Measurements from ENCODE around the gene SPOCK1. TPM values are rescaled to one million over a fixed set of nuclear protein-coding genes. Genes with fewer than 3 reads are reported as not detected.

Gene SPOCK1
- total RNA-seq, 1 donor from 2014 or later = 81.2 TPM

DNA sequence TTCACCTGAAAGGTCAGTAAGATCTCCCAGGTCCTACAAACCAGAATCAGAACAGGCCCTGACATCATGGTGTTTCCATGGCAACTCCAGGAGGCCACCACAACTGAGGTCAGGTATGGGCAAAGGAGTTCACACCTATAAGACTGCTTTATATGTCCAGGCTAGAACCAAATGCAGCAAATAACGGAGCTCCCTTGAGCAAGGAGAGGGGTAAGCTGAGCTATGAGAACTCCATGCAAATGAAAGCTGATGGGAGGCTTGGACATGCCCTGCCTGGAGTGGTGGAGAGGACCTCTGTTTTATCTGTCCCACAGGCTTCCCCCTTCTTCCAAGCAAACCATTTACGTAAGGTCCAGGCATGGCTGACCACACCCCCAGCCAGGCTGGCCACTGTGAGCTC, 207.7 kb downstream of the SPOCK1 start:
- H3K4me3 ChIP-seq = no peak overlapping the region

DNA sequence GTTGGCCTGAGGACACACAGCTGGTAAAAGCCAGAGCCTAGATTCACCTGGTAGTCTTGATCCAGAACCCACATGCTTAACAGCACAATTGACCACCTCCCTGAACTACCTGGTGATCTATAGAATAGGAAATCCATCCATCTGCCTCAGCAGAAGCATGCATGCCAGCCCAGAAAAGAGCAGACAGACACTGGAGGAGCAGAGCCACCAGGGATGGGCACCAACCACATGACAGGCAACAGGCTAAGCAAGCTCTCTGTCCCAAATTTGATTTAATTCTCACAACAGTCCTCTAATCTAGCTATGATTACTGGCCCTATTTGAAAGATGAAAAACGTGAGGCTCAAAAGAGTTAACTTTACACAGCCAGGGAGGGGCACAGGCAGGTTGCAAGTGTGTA, 208.1 kb downstream of the SPOCK1 start:
- TF ChIP-seq, protein P1, sequence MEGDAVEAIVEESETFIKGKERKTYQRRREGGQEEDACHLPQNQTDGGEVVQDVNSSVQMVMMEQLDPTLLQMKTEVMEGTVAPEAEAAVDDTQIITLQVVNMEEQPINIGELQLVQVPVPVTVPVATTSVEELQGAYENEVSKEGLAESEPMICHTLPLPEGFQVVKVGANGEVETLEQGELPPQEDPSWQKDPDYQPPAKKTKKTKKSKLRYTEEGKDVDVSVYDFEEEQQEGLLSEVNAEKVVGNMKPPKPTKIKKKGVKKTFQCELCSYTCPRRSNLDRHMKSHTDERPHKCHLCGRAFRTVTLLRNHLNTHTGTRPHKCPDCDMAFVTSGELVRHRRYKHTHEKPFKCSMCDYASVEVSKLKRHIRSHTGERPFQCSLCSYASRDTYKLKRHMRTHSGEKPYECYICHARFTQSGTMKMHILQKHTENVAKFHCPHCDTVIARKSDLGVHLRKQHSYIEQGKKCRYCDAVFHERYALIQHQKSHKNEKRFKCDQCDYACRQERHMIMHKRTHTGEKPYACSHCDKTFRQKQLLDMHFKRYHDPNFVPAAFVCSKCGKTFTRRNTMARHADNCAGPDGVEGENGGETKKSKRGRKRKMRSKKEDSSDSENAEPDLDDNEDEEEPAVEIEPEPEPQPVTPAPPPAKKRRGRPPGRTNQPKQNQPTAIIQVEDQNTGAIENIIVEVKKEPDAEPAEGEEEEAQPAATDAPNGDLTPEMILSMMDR (IDR thresholded peaks at IDR 0.05) = no peak
- no peaks in the 10 kb centered on the region for H3K36me3 ChIP-seq
- H3K4me1 ChIP-seq = no peaks in the 10 kb centered on the region

More for the DNA sequence above, 207.7 kb downstream of the SPOCK1 start:
- Histone ChIP-seq H3K9me3 (no peaks in the 10 kb centered on the region), H3K4me1 (no peaks in the 10 kb centered on the region), H3K27me3 (no peaks in the 10 kb centered on the region), H3K27ac (no peak overlapping the region), H3K36me3 (no peaks in the 10 kb centered on the region)
- TF ChIP-seq, protein P1 (IDR thresholded peaks at IDR 0.05) = no peak
- DNase-seq (ENCODE audit: low spot score in 2 of 2) = no peak
- intact Hi-C loops (cut with DNase I) = no loop called here

DNA sequence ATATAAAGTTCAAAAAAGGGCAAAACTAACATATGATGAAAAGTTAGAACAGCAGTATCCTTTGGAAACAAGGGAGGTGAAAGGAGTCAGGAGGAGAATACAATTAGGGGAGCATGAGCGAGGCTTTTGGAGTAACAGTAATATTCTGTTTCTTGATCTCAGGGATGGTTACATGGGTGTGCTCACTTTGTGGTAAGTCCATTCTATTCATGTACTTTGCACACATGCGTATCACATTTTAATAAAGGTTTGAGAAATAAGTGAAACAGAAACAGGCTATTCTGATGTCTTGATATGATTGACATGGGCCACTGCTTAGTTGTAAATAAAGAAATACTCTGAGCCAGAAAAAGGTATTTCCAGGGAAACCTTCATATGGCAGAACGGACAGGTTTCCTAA, 208.8 kb downstream of the SPOCK1 start:
- Histone ChIP-seq H3K27ac (no peak overlapping the region), H3K9me3 (no peaks in the 10 kb centered on the region), H3K4me3 (no peak overlapping the region), H3K27me3 (no peaks in the 10 kb centered on the region), H3K4me1 (no peaks in the 10 kb centered on the region), H3K36me3 (no peaks in the 10 kb centered on the region)
- no peak for DNase-seq (ENCODE audit: low spot score in 2 of 2)
- intact Hi-C loops (cut with DNase I) = no loop called here
- TF ChIP-seq, protein P1 (IDR thresholded peaks at IDR 0.05) = no peak

More for the DNA sequence above, 208.1 kb downstream of the SPOCK1 start:
- no peak overlapping the region for H3K27ac ChIP-seq
- no peak overlapping the region for H3K4me3 ChIP-seq
- no peak for DNase-seq (ENCODE audit: low spot score in 2 of 2)
- no peaks in the 10 kb centered on the region for H3K9me3 ChIP-seq
- H3K27me3 ChIP-seq = no peaks in the 10 kb centered on the region
- intact Hi-C loops (cut with DNase I) = no loop called here

DNA sequence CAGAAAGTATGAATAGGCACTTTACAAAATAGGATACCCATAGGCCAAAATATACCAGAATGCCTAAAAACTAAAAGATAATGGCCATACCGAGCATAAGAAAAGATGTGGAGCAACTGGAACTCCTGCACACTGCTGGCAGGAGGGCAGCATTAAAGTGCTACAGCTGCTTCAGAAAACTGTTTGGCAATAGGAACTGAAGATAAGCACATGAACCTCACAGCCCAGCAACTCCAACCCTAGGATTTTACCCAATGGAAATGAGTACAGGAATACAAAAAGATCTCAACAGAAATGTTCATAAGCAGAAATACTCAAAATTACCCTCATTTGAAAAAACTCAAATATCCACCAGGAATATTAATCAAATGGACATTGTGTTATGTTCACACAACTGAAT, 209.3 kb downstream of the SPOCK1 start:
- no peak for DNase-seq (ENCODE audit: low spot score in 2 of 2)
- H3K36me3 ChIP-seq = no peaks in the 10 kb centered on the region
- H3K9me3 ChIP-seq = no peaks in the 10 kb centered on the region
- H3K27me3 ChIP-seq = no peaks in the 10 kb centered on the region
- no peak overlapping the region for H3K27ac ChIP-seq
- TF ChIP-seq, protein P1 (IDR thresholded peaks at IDR 0.05) = no peak
- intact Hi-C loops (cut with DNase I) = no loop called here
- H3K4me3 ChIP-seq = no peak overlapping the region
- no peaks in the 10 kb centered on the region for H3K4me1 ChIP-seq

DNA sequence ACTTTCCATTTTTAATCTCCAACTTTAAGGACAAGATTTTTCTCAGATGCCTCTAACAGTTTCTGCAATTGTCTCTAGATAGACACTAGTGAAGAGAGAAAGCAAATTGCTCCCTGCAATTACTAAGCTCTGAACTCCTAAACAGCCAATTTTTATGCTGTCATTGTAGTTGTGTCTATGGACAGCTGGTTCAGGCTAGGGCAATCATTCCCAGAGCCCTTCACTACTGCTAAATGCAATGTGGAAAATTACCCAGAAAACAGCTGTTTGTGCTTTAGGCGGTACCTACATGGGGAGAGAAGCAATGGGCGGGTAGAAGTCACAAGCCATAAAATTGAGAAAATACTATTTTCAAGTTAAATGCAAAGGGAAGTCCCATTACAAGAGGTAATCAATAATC, 211.6 kb downstream of the SPOCK1 start:
- H3K4me1 ChIP-seq = no peaks in the 10 kb centered on the region
- H3K27me3 ChIP-seq = no peaks in the 10 kb centered on the region
- H3K9me3 ChIP-seq = no peaks in the 10 kb centered on the region
- intact Hi-C loops (cut with DNase I) = no loop called here
- DNase-seq (ENCODE audit: low spot score in 2 of 2) = no peak
- no peaks in the 10 kb centered on the region for H3K36me3 ChIP-seq
- H3K4me3 ChIP-seq = no peak overlapping the region
- TF ChIP-seq, protein P1 (IDR thresholded peaks at IDR 0.05) = no peak
- no peak overlapping the region for H3K27ac ChIP-seq

DNA sequence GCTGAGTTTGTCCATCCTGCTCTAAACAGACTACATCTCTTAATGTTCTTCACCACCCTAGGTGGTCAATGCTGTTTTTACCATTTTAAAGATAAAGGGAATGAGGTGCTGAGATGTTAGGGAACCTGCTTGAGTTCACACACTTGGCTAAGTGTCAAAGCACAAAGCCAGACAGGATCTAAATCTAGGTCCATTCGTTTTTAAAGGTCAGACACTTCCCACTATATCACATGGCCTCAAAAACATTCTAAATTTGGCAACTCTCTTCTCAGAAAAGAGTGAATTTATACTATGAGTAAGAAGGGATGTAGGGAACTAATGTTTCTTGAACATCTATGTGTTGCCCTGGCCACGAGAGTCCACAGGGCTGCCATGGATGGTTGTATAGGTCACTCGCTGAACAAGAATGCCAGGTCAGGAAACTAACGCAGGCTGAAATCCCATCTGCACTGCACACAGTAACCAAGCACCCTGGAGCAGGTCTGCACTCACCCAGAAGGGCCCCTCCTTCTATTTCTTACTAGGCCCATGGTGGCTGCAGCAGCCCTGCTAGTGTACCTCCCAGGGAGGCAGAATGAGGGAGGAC, 213.0 kb downstream of the SPOCK1 start:
- Histone ChIP-seq H3K27ac (no peak overlapping the region), H3K36me3 (no peaks in the 10 kb centered on the region), H3K4me3 (no peak overlapping the region), H3K9me3 (no peaks in the 10 kb centered on the region), H3K27me3 (no peaks in the 10 kb centered on the region), H3K4me1 (no peaks in the 10 kb centered on the region)
- TF ChIP-seq, protein P1 (IDR thresholded peaks at IDR 0.05) = no peak
- intact Hi-C loops (cut with DNase I) = no loop called here
- no peak for DNase-seq (ENCODE audit: low spot score in 2 of 2)

Data from ascending aorta (tissue), 2 donors.